ENCODE data around the gene EXD1.
"Not testable (repeated sequence)": the region's sequence is repeated elsewhere in the genome, so short reads cannot be mapped to it uniquely, and the experiment has no call there.

Gene EXD1

GRCh38 chr15:41254560-41254959 is 24.0 kb upstream of the EXD1 start:
- TF ChIP-seq ZNF70 (CRISPR knock-in tag; IDR thresholded peaks at IDR 0.05), result no peak
- no peak for ATAC-seq

GRCh38 chr15:41251411-41251810 is 20.9 kb upstream of the EXD1 start:
- no peak for TF ChIP-seq GLIS3 (CRISPR knock-in tag; IDR thresholded peaks at IDR 0.05)
- TF ChIP-seq BACH2 (CRISPR knock-in tag; IDR thresholded peaks at IDR 0.05; ENCODE audit: borderline replicate concordance), result no peak
- TF ChIP-seq PATZ1 (CRISPR knock-in tag; IDR thresholded peaks at IDR 0.05; ENCODE audit: borderline replicate concordance), result no peak
- TF ChIP-seq PPARA (CRISPR knock-in tag; IDR thresholded peaks at IDR 0.05; ENCODE audit: borderline replicate concordance), result no peak
- TF ChIP-seq ZNF70 (CRISPR knock-in tag; IDR thresholded peaks at IDR 0.05), result no peak
- TF ChIP-seq ZNF565 (CRISPR knock-in tag; conservative IDR thresholded peaks at IDR 0.05; ENCODE audit: low read depth), result no peak
- TF ChIP-seq ISL1 (CRISPR knock-in tag; IDR thresholded peaks at IDR 0.05), result no peak
- TF ChIP-seq CSDC2 (CRISPR knock-in tag; IDR thresholded peaks at IDR 0.05), result no peak
- TF ChIP-seq TCF4 (CRISPR knock-in tag; IDR thresholded peaks at IDR 0.05; ENCODE audit: borderline replicate concordance), result no peak
- no peak for TF ChIP-seq POU6F1 (CRISPR knock-in tag; IDR thresholded peaks at IDR 0.05; ENCODE audit: borderline replicate concordance, low read depth)
- TF ChIP-seq TSHZ2 (CRISPR knock-in tag; IDR thresholded peaks at IDR 0.05), result no peak
- TF ChIP-seq ZFP30 (CRISPR knock-in tag; IDR thresholded peaks at IDR 0.05), result no peak
- no peak for TF ChIP-seq TOX (CRISPR knock-in tag; IDR thresholded peaks at IDR 0.05; ENCODE audit: borderline replicate concordance)
- ATAC-seq, result no peak

- ATAC-seq, result not testable (repeated sequence)
These were observed 20.2 kb upstream of the EXD1 start for GRCh38 chr15:41250745-41251144.

- TF ChIP-seq ZC3H10 (CRISPR knock-in tag; IDR thresholded peaks at IDR 0.05) (no peak), TCF4 (CRISPR knock-in tag; IDR thresholded peaks at IDR 0.05; ENCODE audit: borderline replicate concordance) (peak; percentile 48; the same call in 1 of the 2 replicates)
- ATAC-seq, result peak; percentile 21; the same call in 1 of the 3 replicates
These were observed 10.8 kb upstream of the EXD1 start for GRCh38 chr15:41241221-41241964.

- no peak for ATAC-seq
- TF ChIP-seq OSR1 (CRISPR knock-in tag; IDR thresholded peaks at IDR 0.05) (no peak), TSHZ2 (CRISPR knock-in tag; IDR thresholded peaks at IDR 0.05) (no peak), ZNF565 (CRISPR knock-in tag; conservative IDR thresholded peaks at IDR 0.05; ENCODE audit: low read depth) (no peak), CSDC2 (CRISPR knock-in tag; IDR thresholded peaks at IDR 0.05) (no peak), CREB5 (CRISPR knock-in tag; IDR thresholded peaks at IDR 0.05; ENCODE audit: low read depth) (no peak)
These were observed 7.5 kb upstream of the EXD1 start for GRCh38 chr15:41238100-41238499.
